RWPE2 (cell line): ENCODE results near the gene SHLD2.
A peak's percentile ranks its signal among the peaks of the same experiment; 100 is the strongest.

Experiments
- ATAC-seq: fragments of 200-7000 bp; cut with Tn5 transposase; 3 replicates; pipeline ENCODE4 v1.9.1; 2021; ENCODE audit warnings: low read depth
- DNase-seq: peaks from one replicate; pipeline ENCODE4 v3.0.0-alpha.2; 2020; ENCODE audit warnings: low spot score
- H3K27ac ChIP-seq: fragments of 450-650 bp; 2 replicates; pipeline ENCODE4 v1.5.1; 2017; ENCODE audit warnings: mild to moderate bottlenecking; ENCODE audit not compliant: poor library complexity, severe bottlenecking
- H3K27me3 ChIP-seq: fragments of 250-450 bp; sonication (Bioruptor Pico); 2 replicates; pipeline ENCODE4 v1.5.1; 2021; ENCODE audit warnings: mild to moderate bottlenecking, moderate library complexity; ENCODE audit not compliant: insufficient read depth, poor library complexity, severe bottlenecking
- H3K36me3 ChIP-seq: fragments of 250-450 bp; sonication (Bioruptor Pico); 2 replicates; pipeline ENCODE4 v1.5.1; 2020; ENCODE audit warnings: low read depth, mild to moderate bottlenecking, moderate library complexity
- H3K4me1 ChIP-seq: fragments of 250-450 bp; sonication (Bioruptor Pico); 2 replicates; pipeline ENCODE4 v1.5.1; 2021; ENCODE audit warnings: mild to moderate bottlenecking, moderate library complexity; ENCODE audit not compliant: insufficient read depth, poor library complexity, severe bottlenecking
- H3K4me3 ChIP-seq: fragments of 250-450 bp; sonication (Bioruptor Pico); 2 replicates; pipeline ENCODE4 v1.5.1; 2021; ENCODE audit warnings: mild to moderate bottlenecking, moderate library complexity; ENCODE audit not compliant: severe bottlenecking
- H3K9me3 ChIP-seq: fragments of 250-450 bp; sonication (Bioruptor Pico); 2 replicates; pipeline ENCODE4 v1.5.1; 2021; ENCODE audit warnings: mild to moderate bottlenecking, moderate library complexity; ENCODE audit not compliant: severe bottlenecking
- TF ChIP-seq, protein P1 (sequence below): fragments of 450-650 bp; IDR thresholded peaks from one replicate; pipeline ENCODE4 v1.5.1; 2017; ENCODE audit warnings: mild to moderate bottlenecking, moderate library complexity; ENCODE audit not compliant: poor library complexity, severe bottlenecking

SHLD2 gene, protein sequence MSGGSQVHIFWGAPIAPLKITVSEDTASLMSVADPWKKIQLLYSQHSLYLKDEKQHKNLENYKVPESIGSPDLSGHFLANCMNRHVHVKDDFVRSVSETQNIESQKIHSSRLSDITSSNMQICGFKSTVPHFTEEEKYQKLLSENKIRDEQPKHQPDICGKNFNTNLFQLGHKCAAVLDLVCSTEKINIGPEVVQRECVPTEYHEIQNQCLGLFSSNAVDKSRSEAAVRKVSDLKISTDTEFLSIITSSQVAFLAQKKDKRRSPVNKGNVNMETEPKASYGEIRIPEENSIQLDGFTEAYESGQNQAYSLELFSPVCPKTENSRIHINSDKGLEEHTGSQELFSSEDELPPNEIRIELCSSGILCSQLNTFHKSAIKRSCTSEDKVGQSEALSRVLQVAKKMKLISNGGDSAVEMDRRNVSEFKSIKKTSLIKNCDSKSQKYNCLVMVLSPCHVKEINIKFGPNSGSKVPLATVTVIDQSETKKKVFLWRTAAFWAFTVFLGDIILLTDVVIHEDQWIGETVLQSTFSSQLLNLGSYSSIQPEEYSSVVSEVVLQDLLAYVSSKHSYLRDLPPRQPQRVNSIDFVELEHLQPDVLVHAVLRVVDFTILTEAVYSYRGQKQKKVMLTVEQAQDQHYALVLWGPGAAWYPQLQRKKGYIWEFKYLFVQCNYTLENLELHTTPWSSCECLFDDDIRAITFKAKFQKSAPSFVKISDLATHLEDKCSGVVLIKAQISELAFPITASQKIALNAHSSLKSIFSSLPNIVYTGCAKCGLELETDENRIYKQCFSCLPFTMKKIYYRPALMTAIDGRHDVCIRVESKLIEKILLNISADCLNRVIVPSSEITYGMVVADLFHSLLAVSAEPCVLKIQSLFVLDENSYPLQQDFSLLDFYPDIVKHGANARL

DNA sequence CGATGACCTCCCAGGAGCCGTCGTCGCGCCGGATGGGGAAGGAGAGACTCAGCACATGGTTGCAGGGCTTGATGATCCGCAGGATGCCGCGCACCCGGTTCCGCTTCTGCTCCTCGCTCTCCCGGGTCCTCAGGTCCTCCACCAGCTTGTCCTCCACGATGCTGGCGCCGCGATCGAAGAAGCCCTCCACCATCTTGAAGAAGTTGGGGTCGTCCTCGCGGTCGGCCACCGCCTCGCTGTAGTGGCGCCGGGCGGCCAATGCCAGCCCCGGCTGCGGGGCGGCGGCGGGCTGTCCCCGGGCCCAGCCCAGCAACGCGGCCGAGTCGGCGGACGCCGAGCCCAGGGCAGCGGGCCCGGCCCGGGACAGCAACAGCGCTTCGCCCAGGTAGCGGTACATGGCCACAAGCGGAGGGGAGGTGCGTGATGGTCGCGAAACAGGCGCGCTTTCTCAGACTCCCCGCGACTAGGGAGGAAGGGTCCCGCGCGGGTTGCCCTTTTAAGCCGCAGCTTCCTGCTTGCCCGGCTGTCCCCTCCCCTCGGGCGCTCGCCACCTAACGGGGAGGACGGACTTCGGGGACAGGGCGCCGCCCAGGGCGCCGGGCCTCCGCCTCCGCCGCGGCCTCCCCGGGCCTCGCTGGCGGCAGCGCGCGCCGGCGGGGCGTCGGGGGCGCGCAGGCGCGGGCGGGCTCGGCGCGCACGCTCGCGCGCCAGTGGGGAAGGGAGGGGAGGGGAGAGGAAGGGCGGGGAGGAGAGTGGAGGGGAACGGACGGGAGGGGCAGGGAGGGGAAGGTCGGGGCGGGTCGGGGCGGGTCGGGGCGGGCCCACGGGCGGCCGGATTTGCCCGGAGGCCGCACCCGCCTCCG is at the start of gene SHLD2, which contains the start of gene GLUD1:
Gene SHLD2 (plus strand): TSS at position 834 of the 863 bp plus-strand sequence. CDS start 56,149 bp downstream, outside the sequence.
Gene GLUD1 (minus strand): TSS at position 471 of the 863 bp plus-strand sequence. CDS start 74 bp downstream, at position 397.
- TF ChIP-seq, protein P1, sequence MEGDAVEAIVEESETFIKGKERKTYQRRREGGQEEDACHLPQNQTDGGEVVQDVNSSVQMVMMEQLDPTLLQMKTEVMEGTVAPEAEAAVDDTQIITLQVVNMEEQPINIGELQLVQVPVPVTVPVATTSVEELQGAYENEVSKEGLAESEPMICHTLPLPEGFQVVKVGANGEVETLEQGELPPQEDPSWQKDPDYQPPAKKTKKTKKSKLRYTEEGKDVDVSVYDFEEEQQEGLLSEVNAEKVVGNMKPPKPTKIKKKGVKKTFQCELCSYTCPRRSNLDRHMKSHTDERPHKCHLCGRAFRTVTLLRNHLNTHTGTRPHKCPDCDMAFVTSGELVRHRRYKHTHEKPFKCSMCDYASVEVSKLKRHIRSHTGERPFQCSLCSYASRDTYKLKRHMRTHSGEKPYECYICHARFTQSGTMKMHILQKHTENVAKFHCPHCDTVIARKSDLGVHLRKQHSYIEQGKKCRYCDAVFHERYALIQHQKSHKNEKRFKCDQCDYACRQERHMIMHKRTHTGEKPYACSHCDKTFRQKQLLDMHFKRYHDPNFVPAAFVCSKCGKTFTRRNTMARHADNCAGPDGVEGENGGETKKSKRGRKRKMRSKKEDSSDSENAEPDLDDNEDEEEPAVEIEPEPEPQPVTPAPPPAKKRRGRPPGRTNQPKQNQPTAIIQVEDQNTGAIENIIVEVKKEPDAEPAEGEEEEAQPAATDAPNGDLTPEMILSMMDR = no peak
- Histone ChIP-seq H3K4me1 (peaks cover 34% of the 10 kb centered on the region), H3K4me3 (peak within 1 kb of the TSS; percentile 86), H3K27me3 (no peaks in the 10 kb centered on the region), H3K36me3 (peaks cover 50% of the 10 kb centered on the region), H3K27ac (peak within 1 kb of the TSS; percentile 90), H3K9me3 (no peaks in the 10 kb centered on the region)
- ATAC-seq = peak; percentile 58
- DNase-seq = peak; percentile 91

DNA sequence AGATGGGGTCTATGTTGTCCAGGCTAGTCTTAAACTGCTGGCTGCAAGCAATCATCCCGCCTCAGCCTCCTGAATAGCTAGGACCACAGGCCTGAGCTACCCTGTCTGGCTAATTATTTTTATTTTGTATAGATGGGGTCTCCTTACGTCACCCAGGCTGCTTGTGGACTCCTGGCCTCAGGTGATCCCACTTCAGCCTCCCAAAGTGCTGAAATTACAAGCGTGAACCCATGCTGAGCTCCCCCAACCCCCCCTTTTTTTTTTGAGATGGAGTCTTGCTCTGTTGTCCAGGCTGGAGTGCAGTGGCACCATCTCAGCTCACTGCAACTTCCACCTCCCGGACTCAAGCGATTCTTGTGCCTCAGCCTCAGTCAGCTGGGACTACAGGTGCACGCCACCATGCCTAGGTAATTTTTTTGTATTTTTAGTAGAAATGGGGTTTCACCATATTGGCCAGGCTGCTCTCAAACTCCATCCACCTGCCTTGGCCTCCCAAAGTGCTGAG is 49.5 kb upstream of the SHLD2 start:
- no peaks in the 10 kb centered on the region for H3K27me3 ChIP-seq
- no peak overlapping the region for H3K4me3 ChIP-seq
- DNase-seq (no peak), ATAC-seq (no peak)
- H3K9me3 ChIP-seq = no peaks in the 10 kb centered on the region
- no peaks in the 10 kb centered on the region for H3K4me1 ChIP-seq
- H3K27ac ChIP-seq = no peak overlapping the region
- TF ChIP-seq, protein P1 = no peak
- H3K36me3 ChIP-seq = peaks cover 26% of the 10 kb centered on the region

DNA sequence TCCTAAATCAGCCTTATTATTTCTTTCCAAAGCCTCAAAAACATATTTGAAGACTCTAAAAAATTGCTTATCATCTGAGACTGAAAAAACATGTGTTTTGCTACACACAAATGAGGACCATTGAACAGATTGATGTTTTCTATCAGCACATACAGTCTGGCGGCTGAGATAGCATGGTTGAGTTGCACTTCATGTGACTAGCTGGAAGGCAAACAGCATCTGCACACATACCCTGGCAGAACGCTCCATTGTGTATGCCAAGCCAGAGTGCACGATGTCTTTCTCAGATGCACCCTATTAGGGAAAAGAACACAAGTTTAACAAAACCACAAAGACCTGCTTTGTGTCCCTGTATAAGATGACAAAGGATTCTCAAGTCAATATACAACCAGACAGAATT is 41.9 kb upstream of the SHLD2 start:
- DNase-seq = no peak
- no peaks in the 10 kb centered on the region for H3K27me3 ChIP-seq
- peaks cover 80% of the 10 kb centered on the region for H3K36me3 ChIP-seq
- H3K9me3 ChIP-seq = no peaks in the 10 kb centered on the region
- no peaks in the 10 kb centered on the region for H3K4me1 ChIP-seq
- H3K4me3 ChIP-seq = no peak overlapping the region
- TF ChIP-seq, protein P1 = no peak
- H3K27ac ChIP-seq = no peak overlapping the region
- no peak for ATAC-seq

DNA sequence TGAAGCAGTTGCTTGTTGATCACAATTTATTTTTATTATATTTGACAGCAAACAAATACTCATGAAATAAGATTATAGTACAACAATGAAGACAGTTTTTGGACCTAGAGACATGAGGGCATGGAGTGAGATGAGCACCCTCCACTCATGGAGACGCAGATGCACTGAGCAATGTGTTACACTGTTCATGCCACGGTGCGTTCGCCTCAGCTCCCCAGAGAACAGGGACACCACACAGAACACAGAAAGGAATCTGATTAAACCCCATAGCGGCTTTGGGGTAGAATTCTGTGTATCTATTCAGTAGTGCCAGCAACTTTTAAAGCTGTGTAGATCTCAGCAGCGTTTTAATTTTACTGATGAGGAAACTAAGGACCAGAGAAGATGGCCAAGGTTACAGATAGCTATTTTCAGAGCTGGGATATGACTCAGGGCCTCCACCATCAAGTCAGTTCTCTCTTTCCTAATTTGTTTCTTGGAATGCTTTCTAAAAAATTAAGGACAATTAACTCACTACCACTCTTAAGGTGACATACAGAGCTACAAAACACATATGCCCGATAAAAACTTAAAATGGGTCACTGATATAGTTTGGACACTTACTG is 41.3 kb upstream of the SHLD2 start:
- no peaks in the 10 kb centered on the region for H3K4me1 ChIP-seq
- TF ChIP-seq, protein P1 = no peak
- no peak for ATAC-seq
- no peaks in the 10 kb centered on the region for H3K27me3 ChIP-seq
- no peak overlapping the region for H3K27ac ChIP-seq
- DNase-seq = no peak
- H3K36me3 ChIP-seq = peaks cover 81% of the 10 kb centered on the region
- no peaks in the 10 kb centered on the region for H3K9me3 ChIP-seq
- H3K4me3 ChIP-seq = no peak overlapping the region
